ENCODE measurements around the gene PALMD.

PALMD gene

GRCh38 chr1:99657213-99658030 lies 11.5 kb downstream of the PALMD start:
- intact Hi-C loops (cut with DNase I): no loop called here

GRCh38 chr1:99658031-99658290 lies 12.0 kb downstream of the PALMD start:
- intact Hi-C loops (cut with DNase I): no loop called here
- no peak for DNase-seq

More at GRCh38 chr1:99657213-99658030, 11.5 kb downstream of the PALMD start:
- no peak for DNase-seq

GRCh38 chr1:99659755-99660210 lies 13.9 kb downstream of the PALMD start:
- intact Hi-C loops (cut with DNase I): no loop called here
- DNase-seq: no peak

- intact Hi-C loops (cut with DNase I): no loop called here
- DNase-seq: no peak
Measured at GRCh38 chr1:99660496-99660895, 14.6 kb downstream of the PALMD start.

GRCh38 chr1:99661780-99662179 lies 15.9 kb downstream of the PALMD start:
- intact Hi-C loops (cut with DNase I): no loop called here
- no peak for DNase-seq

- DNase-seq: no peak
Measured at GRCh38 chr1:99662539-99663080, 16.7 kb downstream of the PALMD start.

GRCh38 chr1:99663501-99663900 lies 17.6 kb downstream of the PALMD start:
- no peak for DNase-seq
- intact Hi-C loops (cut with DNase I): no loop called here

More at GRCh38 chr1:99662539-99663080, 16.7 kb downstream of the PALMD start:
- intact Hi-C loops (cut with DNase I): no loop called here

GRCh38 chr1:99665212-99665611 lies 19.3 kb downstream of the PALMD start:
- intact Hi-C loops (cut with DNase I): no loop called here
- no peak for DNase-seq

GRCh38 chr1:99669376-99669775 lies 23.5 kb downstream of the PALMD start:
- intact Hi-C loops (cut with DNase I): no loop called here

GRCh38 chr1:99669821-99670220 lies 23.9 kb downstream of the PALMD start:
- intact Hi-C loops (cut with DNase I): no loop called here
- no peak for DNase-seq

More at GRCh38 chr1:99669376-99669775, 23.5 kb downstream of the PALMD start:
- no peak for DNase-seq

GRCh38 chr1:99670583-99670982 lies 24.7 kb downstream of the PALMD start:
- intact Hi-C loops (cut with DNase I): no loop called here
- no peak for DNase-seq

- intact Hi-C loops (cut with DNase I): no loop called here
- DNase-seq: no peak
Measured at GRCh38 chr1:99672038-99672437, 26.1 kb downstream of the PALMD start.

GRCh38 chr1:99672530-99673213 lies 26.8 kb downstream of the PALMD start:
- intact Hi-C loops (cut with DNase I): no loop called here
- DNase-seq: no peak

- intact Hi-C loops (cut with DNase I): no loop called here
Measured at GRCh38 chr1:99673315-99673714, 27.4 kb downstream of the PALMD start.

GRCh38 chr1:99674115-99675064 lies 28.5 kb downstream of the PALMD start:
- intact Hi-C loops (cut with DNase I): no loop called here
- no peak for DNase-seq

More at GRCh38 chr1:99673315-99673714, 27.4 kb downstream of the PALMD start:
- no peak for DNase-seq

- intact Hi-C loops (cut with DNase I): no loop called here
Measured at GRCh38 chr1:99675292-99675691, 29.4 kb downstream of the PALMD start.

GRCh38 chr1:99675994-99676393 lies 30.1 kb downstream of the PALMD start:
- intact Hi-C loops (cut with DNase I): no loop called here
- DNase-seq: no peak

More at GRCh38 chr1:99675292-99675691, 29.4 kb downstream of the PALMD start:
- DNase-seq: no peak

- DNase-seq: no peak
- intact Hi-C loops (cut with DNase I): no loop called here
Measured at GRCh38 chr1:99676876-99677275, 31.0 kb downstream of the PALMD start.

- no peak for DNase-seq
- intact Hi-C loops (cut with DNase I): no loop called here
Measured at GRCh38 chr1:99677416-99677815, 31.5 kb downstream of the PALMD start.

GRCh38 chr1:99680270-99680669 lies 34.4 kb downstream of the PALMD start:
- intact Hi-C loops (cut with DNase I): no loop called here
- DNase-seq: no peak

GRCh38 chr1:99681583-99681982 lies 35.7 kb downstream of the PALMD start:
- intact Hi-C loops (cut with DNase I): no loop called here
- no peak for DNase-seq

Data from posterior cingulate gyrus (tissue), 11 donors.